Immature natural killer cell (primary cell): ENCODE data around the gene PRR22. TPM values are rescaled to one million over a fixed set of nuclear protein-coding genes. Genes with fewer than 3 reads are reported as not detected.
"Not testable (repeated sequence)": the region's sequence is repeated elsewhere in the genome, so short reads cannot be mapped to it uniquely, and the experiment has no call there.

Experiments
- DNase-seq, 3 donors: peaks; one replicate each; pipeline ENCODE4 v3.0.0; 2022; ENCODE audit warnings: mixed read lengths in 1 of 3
- H3K27ac Mint-ChIP-seq, 6 donors: one replicate each; pipeline ENCODE4 v1.8.0; 2020; ENCODE audit warnings: mixed read lengths in 6 of 6, mild to moderate bottlenecking in 5 of 6, inconsistent platforms in 4 of 6, moderate library complexity in 3 of 6
- H3K27me3 Mint-ChIP-seq, 3 donors: one replicate each; pipeline ENCODE4 v1.8.0; 2020 to 2021; ENCODE audit warnings: low read depth in 3 of 3, mild to moderate bottlenecking in 3 of 3, mixed read lengths in 3 of 3, moderate library complexity in 3 of 3, inconsistent platforms in 1 of 3
- H3K36me3 Mint-ChIP-seq, 3 donors: one replicate each; pipeline ENCODE4 v1.8.0; 2020; ENCODE audit warnings: mixed read lengths in 3 of 3, inconsistent platforms in 2 of 3, mild to moderate bottlenecking in 2 of 3
- H3K4me1 Mint-ChIP-seq, 2 donors: one replicate each; pipeline ENCODE4 v1.8.0; 2020; ENCODE audit warnings: inconsistent platforms in 2 of 2, mild to moderate bottlenecking in 2 of 2, mixed read lengths in 2 of 2, moderate library complexity in 1 of 2
- H3K4me3 Mint-ChIP-seq, 5 donors: one replicate each; pipeline ENCODE4 v1.8.0; 2020; ENCODE audit warnings: mild to moderate bottlenecking in 5 of 5, mixed read lengths in 5 of 5, inconsistent platforms in 3 of 5, moderate library complexity in 3 of 5
- H3K9me3 Mint-ChIP-seq, 6 donors: one replicate each; pipeline ENCODE4 v1.8.0; 2020; ENCODE audit warnings: mild to moderate bottlenecking in 6 of 6, mixed read lengths in 6 of 6, inconsistent platforms in 4 of 6, moderate library complexity in 3 of 6
- polyA plus RNA-seq, 3 donors: library from polyadenylated mRNA; unstranded; fragments of 300-500 nt; fragmentation: Illumina TruSeq; gene quantifications; one replicate each; pipeline ENCODE4 v1.2.3, GENCODE V29; 2021

The PRR22 gene
- polyA plus RNA-seq, 3 donors from 2014 or later = not detected

DNA sequence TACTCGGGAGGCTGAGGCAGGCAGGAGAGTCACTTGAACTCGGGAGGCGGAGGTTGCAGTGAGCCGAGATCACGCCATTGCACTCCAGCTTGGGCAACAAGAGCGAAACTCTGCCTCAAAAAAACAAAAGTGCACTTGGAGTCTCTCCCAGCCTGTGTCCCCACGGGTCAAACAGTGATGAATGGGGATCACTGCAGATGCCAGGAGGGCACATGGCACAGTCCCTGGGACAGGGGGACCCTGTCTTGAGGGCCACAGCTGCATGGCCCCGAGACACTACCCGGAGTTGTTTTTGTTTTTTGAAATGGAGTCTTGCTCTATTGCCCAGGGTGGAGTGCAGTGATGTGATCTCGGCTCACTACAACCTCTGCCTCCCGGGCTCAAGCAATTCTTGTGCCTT, 3.6 kb downstream of the PRR22 start:
- not testable (repeated sequence) for H3K4me3 Mint-ChIP-seq, H3K27ac Mint-ChIP-seq, H3K4me1 Mint-ChIP-seq, H3K9me3 Mint-ChIP-seq, DNase-seq, H3K36me3 Mint-ChIP-seq, H3K27me3 Mint-ChIP-seq

DNA sequence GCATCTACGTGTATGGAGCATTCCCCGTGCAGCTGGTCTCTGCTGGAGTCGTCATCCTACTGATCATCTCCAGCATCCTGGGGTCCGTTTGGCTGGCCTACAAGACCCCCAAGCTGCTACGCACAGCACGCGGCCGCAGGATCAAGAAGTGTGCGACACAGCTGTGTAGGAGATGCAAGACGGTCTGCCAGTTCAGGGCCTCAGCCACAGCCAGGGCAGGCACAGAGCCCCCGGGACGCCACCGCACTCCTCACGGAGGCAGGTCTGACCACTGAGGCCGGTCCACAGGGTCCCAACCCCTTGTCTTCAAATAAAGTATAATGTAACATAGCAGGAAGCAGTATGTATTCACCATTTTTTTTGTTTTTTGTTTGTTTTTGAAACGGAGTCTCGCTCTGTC, 6.1 kb downstream of the PRR22 start:
- Mint-ChIP-seq H3K36me3 (no peaks in the 10 kb centered on the region), H3K4me3 (no peak overlapping the region), H3K27me3 (peaks cover 0 to 2% (median 0%) of the 10 kb centered on the region in 3 donors), H3K27ac (no peak overlapping the region), H3K9me3 (no peaks in the 10 kb centered on the region), H3K4me1 (no peaks in the 10 kb centered on the region)
- no peak for DNase-seq

DNA sequence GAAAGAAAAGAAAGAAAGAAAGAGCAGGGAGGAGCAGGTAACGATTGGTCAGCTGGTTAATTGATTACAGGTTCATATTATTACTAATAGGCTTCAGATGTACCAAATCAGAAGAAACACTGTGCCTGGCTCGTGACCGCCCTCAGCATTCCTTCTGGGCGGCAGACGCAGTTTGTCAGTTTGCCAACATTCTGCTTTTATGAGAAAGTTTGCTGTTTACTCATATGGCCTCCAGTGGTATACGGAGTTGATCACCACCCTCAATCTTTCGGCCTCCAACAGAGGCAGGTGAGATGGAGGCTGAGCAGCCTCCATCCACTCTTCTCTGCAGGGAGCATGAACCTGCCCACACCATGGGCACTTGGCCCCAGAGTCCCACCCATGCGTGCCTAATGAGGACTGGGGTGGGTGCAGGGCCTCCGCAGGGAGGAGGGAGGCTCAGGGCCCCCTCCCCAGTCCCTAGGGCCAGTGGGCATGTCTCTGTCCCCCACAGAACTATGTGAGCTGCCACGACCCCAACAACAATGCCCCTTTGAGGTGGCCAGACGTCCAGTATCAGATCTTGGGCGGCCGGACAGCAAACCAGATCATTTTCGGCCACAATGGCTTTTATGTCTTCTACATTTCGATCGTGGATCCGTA, 8.8 kb downstream of the PRR22 start:
- Mint-ChIP-seq H3K27me3 (peaks cover 0 to 2% (median 2%) of the 10 kb centered on the region in 3 donors), H3K9me3 (no peaks in the 10 kb centered on the region), H3K4me3 (no peak overlapping the region), H3K4me1 (no peaks in the 10 kb centered on the region), H3K36me3 (no peaks in the 10 kb centered on the region), H3K27ac (no peak overlapping the region)
- DNase-seq = no peak

DNA sequence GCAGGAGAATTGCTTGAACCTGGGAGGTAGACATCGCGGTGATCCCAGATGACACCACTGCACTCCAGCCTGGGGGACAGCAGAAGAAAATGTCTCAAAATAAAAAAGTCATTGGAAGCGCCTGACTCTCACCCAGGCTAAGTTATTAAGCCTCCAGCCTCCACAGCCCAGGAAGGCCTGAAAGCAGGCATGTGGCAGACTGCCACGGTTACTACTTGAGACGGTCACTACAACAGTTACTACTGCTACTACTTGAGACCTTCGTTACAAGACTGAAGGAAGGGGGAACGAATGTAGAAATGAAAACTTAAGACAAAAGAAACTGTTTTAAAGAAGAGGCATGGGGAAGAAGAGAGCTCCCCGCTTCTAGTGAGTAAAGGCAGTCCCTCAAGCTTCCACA, 9.6 kb downstream of the PRR22 start:
- no peak for DNase-seq
- no peak overlapping the region for H3K4me3 Mint-ChIP-seq
- H3K27me3 Mint-ChIP-seq = peaks cover 0 to 2% (median 2%) of the 10 kb centered on the region in 3 donors
- no peaks in the 10 kb centered on the region for H3K36me3 Mint-ChIP-seq
- H3K9me3 Mint-ChIP-seq = no peaks in the 10 kb centered on the region
- H3K4me1 Mint-ChIP-seq = no peaks in the 10 kb centered on the region
- no peak overlapping the region for H3K27ac Mint-ChIP-seq

DNA sequence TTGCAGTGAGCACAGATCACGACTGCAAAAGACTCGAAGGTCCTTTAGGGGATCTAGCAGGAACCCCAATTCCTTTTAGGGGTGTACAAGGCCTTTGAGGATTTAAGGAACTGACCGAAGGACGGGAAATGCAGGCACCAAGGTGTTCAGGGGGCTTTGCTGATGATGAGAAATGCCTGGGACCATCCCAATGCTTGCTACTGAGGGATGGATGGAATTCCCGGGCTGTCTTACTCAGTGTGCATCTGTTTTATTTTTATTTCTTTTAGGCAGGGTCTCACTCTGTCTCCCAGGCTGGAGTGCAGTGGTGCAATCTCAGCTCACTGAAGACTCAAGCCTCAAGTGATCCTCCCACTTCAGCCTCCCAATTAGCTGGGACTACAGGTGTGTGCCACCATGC, 11.3 kb downstream of the PRR22 start:
- H3K4me3 Mint-ChIP-seq = no peak overlapping the region
- no peaks in the 10 kb centered on the region for H3K9me3 Mint-ChIP-seq
- DNase-seq = no peak
- peaks cover 0 to 2% (median 2%) of the 10 kb centered on the region in 3 donors for H3K27me3 Mint-ChIP-seq
- no peaks in the 10 kb centered on the region for H3K4me1 Mint-ChIP-seq
- H3K36me3 Mint-ChIP-seq = no peaks in the 10 kb centered on the region
- no peak overlapping the region for H3K27ac Mint-ChIP-seq

DNA sequence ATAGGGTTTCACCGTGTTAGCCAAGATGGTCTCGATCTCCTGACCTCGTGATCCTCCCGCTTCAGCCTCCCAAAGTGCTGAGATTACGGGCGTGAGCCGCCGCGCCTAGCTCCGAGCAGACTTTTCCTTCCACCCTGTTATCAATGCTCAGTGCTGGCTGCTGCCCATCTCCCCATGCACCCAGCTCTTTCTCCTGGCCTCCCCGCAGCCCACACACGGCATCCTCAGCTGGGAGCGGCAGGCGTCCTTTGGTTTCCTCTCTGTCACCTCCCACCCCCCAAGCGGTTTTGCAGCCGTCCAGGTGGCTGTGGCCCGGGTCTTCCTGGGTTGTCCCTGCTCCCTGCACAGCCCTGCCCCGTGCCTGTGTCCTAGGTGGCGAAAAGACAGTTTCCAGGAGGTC, 12.1 kb downstream of the PRR22 start:
- H3K9me3 Mint-ChIP-seq = no peaks in the 10 kb centered on the region
- no peak overlapping the region for H3K27ac Mint-ChIP-seq
- H3K27me3 Mint-ChIP-seq = peaks cover 0 to 4% (median 2%) of the 10 kb centered on the region in 3 donors
- no peaks in the 10 kb centered on the region for H3K4me1 Mint-ChIP-seq
- no peak for DNase-seq
- no peak overlapping the region for H3K4me3 Mint-ChIP-seq
- H3K36me3 Mint-ChIP-seq = no peaks in the 10 kb centered on the region

DNA sequence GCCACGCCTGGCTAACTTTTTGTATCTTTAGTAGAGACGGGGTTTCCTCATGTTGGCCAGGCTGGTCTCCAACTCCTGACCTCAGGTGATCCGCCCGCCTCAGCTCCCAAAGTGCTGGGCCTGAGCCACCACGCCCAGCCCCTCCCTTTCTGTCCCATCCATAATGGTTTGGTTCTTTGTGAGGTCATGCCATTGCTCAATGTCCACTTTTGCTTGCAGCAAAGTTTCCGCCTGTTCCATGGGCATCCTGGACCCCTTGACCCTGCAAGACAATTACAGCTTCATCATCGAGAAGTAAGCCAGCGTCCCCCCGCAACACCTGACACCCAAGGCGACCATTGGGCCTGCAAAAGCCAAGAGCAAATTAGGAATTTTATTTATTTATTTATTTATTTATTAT, 16.6 kb downstream of the PRR22 start:
- no peak for DNase-seq
- H3K9me3 Mint-ChIP-seq = no peaks in the 10 kb centered on the region

DNA sequence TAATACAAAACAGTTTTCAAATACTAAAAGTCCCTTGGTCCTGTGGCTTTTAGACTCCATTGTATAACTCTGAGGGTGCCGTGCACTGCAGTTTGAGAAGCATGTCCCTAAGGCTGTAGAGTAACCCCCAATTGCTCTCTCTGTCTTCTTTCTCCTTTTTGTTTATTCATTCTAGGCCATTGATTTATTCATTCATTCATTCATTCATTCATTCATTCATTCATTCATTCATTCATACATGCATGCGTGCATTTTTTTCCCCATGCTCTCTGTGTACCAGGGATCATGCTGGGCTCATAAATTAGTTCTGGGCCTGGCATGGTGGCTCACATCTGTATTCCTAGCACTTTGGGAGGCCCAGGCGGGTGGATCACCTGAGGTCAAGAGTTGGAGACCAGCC, 19.3 kb downstream of the PRR22 start:
- H3K27ac Mint-ChIP-seq = no peak overlapping the region
- H3K4me3 Mint-ChIP-seq = no peak overlapping the region

More for the DNA sequence above, 16.6 kb downstream of the PRR22 start:
- Mint-ChIP-seq H3K36me3 (no peaks in the 10 kb centered on the region), H3K27ac (no peak overlapping the region), H3K4me3 (no peak overlapping the region), H3K4me1 (no peaks in the 10 kb centered on the region), H3K27me3 (peaks cover 0 to 4% (median 0%) of the 10 kb centered on the region in 3 donors)

DNA sequence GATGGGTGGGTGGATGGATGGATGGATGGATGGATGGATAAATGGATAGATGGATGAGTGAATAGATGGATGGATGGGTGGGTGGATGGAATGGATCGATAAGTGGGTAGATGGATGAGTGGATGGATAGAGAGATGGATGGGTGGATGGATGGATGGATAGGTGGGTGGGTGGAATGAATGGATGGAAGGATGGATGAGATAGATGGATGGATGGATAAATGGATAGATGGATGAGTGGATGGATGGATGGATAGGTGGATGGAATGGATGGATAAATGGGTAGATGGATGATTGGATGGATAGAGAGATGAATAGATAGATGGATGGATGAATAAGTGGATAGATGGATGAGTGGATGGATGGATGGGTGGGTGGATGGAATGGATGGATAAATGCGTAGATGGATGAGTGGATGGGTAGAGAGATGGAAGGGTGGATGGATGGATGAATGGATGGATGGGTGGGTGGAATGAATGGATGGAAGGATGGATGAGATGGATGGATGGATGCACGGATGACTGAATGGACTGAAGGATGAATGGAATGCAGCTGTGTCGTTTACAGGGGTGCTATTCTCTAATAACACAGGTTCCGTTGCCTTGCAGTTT, 21.8 kb downstream of the PRR22 start:
- Mint-ChIP-seq H3K4me1 (no peaks in the 10 kb centered on the region), H3K4me3 (no peak overlapping the region), H3K27ac (no peak overlapping the region), H3K27me3 (no peaks in the 10 kb centered on the region), H3K9me3 (no peaks in the 10 kb centered on the region), H3K36me3 (no peaks in the 10 kb centered on the region)
- no peak for DNase-seq

More for the DNA sequence above, 19.3 kb downstream of the PRR22 start:
- Mint-ChIP-seq H3K4me1 (no peaks in the 10 kb centered on the region), H3K36me3 (no peaks in the 10 kb centered on the region), H3K27me3 (peaks cover 0 to 2% (median 0%) of the 10 kb centered on the region in 3 donors), H3K9me3 (no peaks in the 10 kb centered on the region)
- DNase-seq = no peak

DNA sequence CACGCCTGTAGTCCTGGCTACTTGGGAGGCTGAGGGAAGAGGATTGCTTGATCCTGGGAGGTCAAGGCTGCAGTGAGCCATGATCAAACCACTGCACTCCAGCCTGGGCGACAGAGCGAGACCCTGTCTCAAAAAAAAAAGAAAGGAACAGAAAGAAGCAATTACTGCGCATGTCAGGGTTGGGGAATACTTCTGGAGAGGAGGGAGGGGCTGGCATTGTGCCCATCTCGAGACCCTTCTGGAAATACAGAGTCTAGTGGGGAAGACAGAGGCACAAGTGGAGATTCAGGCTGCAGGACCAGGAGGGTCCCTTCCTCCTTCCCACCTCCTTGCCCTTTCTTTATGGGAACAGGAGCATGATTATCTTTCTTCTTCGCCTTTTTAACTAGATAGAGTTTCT, 30.8 kb downstream of the PRR22 start:
- Mint-ChIP-seq H3K27ac (no peak overlapping the region), H3K27me3 (peaks cover 1 to 8% (median 5%) of the 10 kb centered on the region in 3 donors), H3K36me3 (no peaks in the 10 kb centered on the region), H3K4me1 (no peaks in the 10 kb centered on the region), H3K9me3 (no peaks in the 10 kb centered on the region), H3K4me3 (no peak overlapping the region)
- DNase-seq = no peak

DNA sequence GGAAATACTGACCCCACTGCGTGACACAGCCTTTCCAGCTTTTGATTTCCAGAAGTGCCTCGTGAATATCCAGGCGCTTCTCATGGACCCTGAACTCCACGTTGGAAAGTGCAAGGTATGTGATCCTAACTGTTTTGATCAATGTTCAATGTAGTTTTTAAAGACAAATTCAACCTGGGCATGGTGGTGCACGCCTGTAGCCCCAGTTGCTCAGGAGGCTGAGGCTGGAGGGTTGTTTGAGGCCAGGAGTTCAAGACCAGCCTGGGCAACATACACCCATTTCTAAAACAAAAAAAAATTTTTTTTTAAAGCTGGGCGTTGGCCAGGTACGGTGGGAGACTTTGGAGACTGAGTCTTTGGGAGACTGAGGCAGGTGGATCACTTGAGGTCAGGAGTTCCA, 32.8 kb downstream of the PRR22 start:
- Mint-ChIP-seq H3K9me3 (no peaks in the 10 kb centered on the region), H3K27me3 (peaks cover 1 to 8% (median 5%) of the 10 kb centered on the region in 3 donors), H3K4me3 (no peak overlapping the region), H3K27ac (no peak overlapping the region), H3K4me1 (no peaks in the 10 kb centered on the region), H3K36me3 (no peaks in the 10 kb centered on the region)
- DNase-seq = no peak

DNA sequence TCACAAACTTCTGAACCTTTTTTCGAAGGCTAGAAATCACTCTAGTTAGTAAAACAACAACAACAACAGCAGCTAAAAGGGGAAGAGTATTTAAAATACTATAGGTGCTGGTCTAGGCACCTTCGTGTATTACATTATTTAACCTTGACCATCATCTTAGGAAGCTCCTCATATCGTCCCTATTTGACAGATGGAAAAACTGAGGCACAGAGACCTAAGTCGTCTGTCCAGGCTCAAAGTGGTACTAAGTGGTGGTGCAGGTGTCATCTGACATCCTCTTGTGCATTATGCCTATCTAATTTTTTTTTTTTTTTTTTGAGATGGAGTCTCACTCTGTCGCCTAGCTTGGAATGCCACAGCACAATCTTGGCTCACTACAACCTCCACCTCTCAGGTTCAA, 35.0 kb downstream of the PRR22 start:
- Mint-ChIP-seq H3K4me1 (no peaks in the 10 kb centered on the region), H3K36me3 (no peaks in the 10 kb centered on the region), H3K9me3 (no peaks in the 10 kb centered on the region), H3K4me3 (no peak overlapping the region), H3K27ac (no peak overlapping the region), H3K27me3 (peaks cover 1 to 7% (median 5%) of the 10 kb centered on the region in 3 donors)
- DNase-seq = no peak

DNA sequence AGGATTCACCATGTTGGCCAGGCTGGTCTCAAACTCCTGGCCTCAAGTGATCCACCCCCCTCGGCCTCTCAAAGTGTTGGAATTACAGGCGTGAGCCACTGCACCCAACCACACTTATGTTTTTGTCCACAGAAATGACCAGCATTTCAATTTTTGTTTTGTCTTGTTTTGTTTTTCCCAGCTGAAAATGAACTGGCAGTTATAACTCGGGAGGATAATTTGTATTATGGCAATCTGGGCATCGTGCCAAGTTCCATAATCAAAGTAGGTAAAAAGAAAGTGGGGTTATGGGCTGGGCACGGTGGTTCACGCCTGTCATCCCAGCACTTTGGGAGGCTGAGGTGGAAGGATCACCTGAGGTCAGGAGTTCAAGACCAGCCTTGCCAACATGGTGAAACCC, 35.6 kb downstream of the PRR22 start:
- H3K36me3 Mint-ChIP-seq, DNase-seq, H3K27me3 Mint-ChIP-seq, H3K9me3 Mint-ChIP-seq, H3K27ac Mint-ChIP-seq, H3K4me1 Mint-ChIP-seq, H3K4me3 Mint-ChIP-seq: not testable (repeated sequence)

DNA sequence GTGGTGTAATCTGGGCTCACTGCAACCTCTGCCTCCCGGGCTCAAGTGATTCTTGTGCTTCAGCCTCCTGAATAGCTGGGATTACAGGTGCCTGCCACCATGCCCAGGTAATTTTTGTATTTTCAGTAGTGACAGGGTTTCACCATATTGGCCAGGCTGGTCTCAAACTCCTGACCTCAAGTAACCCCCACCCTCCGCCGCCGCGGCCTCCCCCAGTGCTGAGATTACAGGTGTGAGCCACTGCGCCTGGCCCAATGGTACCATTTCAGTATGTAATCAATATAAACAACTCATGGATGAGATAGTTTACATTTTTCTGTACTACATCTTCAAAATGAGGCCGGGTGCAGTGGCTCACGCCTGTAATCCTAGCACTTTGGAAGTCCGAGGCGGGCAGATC, 39.5 kb downstream of the PRR22 start:
- not testable (repeated sequence) for H3K4me1 Mint-ChIP-seq, DNase-seq, H3K4me3 Mint-ChIP-seq, H3K27ac Mint-ChIP-seq, H3K9me3 Mint-ChIP-seq, H3K36me3 Mint-ChIP-seq
- peaks cover 2 to 12% (median 6%) of the 10 kb centered on the region in 3 donors for H3K27me3 Mint-ChIP-seq

DNA sequence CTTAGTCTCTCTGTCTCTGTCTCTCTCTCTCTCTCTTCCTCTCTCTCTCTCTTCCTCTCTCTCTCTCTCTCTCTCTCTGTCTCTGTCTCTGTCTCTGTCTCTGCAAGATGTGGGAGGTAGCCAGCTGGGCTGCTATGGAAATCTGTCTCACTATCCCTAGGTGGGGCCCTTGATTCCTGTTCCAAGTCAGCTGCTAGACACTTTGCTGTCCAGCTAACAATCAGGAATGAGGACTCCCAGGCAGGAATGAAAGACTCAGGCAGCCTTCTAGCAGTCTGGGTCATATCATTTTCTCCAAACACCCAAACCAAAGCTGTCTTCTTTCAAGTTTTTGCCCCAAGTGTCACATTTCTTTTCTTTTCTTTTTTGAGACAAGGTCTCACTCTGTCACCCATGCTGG, 40.9 kb downstream of the PRR22 start:
- H3K27ac Mint-ChIP-seq = no peak overlapping the region

More for the DNA sequence above, 40.9 kb downstream of the PRR22 start:
- no peak overlapping the region for H3K4me3 Mint-ChIP-seq
- no peaks in the 10 kb centered on the region for H3K36me3 Mint-ChIP-seq
- H3K4me1 Mint-ChIP-seq = no peaks in the 10 kb centered on the region
- peaks cover 2 to 7% (median 6%) of the 10 kb centered on the region in 3 donors for H3K27me3 Mint-ChIP-seq
- DNase-seq = no peak
- H3K9me3 Mint-ChIP-seq = no peaks in the 10 kb centered on the region
